GM18870 (cell line): Measurements from ENCODE around the gene NUP188.

Experiments
- ATAC-seq: cut with Tn5 transposase; IDR thresholded peaks from one replicate; pipeline ENCODE4 v1.9.1; 2021; ENCODE audit warnings: moderate library complexity; ENCODE audit not compliant: unreplicated experiment

Gene NUP188

DNA sequence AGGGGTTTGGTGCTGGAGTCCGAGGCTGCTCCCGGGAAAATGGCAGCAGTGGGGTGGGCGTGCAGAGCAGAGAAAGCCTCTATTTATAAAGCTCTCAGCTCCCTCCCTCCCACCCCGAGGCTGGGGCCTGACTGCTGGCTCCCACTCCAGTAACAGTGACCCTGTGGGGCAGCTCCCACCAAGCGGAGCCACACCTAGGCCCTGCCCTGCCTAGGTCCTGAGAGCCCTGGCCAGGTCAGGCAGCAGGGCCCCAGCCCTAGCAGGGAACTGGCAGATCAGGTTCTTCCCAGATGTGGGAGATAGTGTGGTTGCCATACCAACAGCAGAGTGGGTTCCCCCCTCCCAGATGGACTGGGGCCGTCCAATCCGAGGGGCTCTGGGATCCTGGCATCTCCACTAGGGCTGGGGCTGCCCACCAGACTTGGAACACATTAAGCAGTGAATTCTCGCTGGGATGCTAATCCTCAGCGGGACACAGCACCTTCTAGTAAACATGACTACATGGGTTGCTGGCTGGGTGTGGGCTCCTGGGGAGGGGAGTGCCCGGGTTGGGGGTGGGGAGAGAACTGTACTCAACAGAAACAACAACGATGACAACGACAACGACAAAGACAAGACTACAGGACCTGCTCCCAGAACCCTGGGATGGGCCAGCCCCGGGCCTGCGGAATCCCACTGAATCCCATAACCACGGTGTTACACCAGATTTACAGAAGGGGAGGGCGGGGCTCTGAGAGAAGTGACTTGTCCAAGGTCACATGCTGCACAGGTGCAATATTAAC lies 79.1 kb downstream of the NUP188 start:
- ATAC-seq: no peak

DNA sequence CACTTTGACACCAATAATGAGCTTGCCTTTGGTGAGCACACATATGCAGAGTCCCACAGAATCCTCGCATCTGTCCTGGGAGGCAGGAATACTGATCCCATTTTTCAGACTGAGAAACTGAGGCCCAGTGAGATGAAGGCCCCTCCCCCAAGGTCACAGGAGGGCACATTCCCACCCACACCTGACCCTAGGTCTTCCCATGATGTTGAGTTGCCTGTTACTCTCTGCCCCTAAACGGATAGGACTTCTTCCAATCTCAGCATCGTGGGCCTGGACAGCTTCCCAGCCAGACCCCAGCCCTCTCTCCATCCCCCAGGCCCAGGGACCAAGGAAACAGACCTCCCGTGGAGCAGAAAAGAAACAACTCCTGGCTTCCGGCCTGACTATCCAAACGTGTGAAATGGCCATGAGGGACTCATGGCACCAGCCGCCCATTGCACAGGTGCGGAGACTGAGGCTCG lies 79.8 kb downstream of the NUP188 start:
- ATAC-seq: no peak

GRCh38 chr9:129027685-129028191 lies 80.2 kb downstream of the NUP188 start:
- ATAC-seq: no peak

GRCh38 chr9:129028192-129028966 lies 80.9 kb downstream of the NUP188 start, which contains the start of gene SH3GLB2:
Gene SH3GLB2 (minus strand): TSS chr9:129028331. CDS start chr9:129028154, 177 bp downstream.
- ATAC-seq: no peak

DNA sequence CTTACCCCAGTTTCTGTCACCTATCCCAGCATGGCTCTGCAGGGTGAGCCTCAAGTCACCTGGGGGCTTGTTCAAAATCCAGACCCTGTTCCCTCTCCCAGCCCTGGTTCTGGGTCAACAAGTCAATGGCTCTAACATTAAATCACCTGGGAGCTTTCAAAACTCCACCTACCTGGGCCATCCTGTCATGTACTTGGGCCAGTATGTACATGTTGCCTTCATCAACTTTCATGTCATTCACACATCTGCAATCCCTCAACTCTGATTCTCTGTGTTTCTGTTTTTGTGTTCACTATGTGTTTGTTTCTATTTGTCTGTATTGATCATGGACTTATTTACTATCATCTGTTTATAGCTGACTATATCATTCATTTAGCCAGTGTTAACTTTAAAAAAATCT lies 82.7 kb downstream of the NUP188 start:
- no peak for ATAC-seq

GRCh38 chr9:129031514-129031913 lies 84.0 kb downstream of the NUP188 start:
- no peak for ATAC-seq

DNA sequence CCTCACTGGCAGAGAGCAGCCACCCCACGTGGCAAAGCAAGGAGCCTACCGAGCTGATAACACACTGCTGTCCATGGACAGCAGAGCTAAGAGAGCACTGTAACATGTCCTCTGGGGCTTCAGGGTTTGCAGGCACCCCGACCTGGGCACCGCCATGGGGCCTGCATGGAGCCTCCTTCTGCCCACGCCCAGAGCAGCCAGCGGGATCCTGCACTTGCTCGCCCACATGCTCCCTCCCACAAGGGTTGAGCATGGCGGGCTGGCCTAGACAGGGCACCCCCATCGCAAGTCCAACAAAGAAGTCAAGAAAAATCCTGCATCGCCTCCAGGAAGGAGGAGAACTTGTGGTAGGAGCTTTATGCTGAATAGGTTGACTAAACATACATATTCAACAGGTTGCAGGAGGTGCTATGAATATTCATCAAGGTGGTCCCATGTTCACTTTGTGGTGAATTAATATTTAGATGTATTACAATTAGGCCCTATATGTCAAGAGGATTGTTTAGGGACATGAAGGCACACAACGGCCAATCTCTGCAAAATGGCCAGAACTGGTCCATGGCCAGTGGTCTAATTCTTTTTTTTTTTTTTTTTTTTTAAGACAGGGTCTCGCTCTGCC lies 85.2 kb downstream of the NUP188 start:
- ATAC-seq: no peak

- ATAC-seq: no peak
These were observed 85.7 kb downstream of the NUP188 start for GRCh38 chr9:129033216-129033615.

DNA sequence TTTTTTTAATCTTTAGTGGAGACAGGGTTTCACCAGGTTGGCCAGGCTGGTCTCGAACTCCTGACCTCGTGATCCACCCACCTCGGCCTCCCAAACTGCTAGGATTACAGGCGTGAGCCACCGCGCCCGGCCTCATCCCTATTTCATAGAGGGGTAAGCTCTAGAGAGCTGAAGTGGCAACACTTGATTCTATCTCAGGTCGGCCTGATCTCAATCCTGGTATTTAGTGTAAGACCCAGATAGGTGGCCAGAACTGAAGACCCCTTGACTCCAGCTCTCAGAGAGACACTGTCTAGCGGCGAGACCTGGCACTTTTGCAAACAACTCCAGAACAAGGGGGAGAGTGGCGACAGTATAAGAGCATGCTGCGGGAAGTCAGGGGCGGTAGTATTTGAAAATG lies 88.3 kb downstream of the NUP188 start:
- ATAC-seq: peak; percentile 6

DNA sequence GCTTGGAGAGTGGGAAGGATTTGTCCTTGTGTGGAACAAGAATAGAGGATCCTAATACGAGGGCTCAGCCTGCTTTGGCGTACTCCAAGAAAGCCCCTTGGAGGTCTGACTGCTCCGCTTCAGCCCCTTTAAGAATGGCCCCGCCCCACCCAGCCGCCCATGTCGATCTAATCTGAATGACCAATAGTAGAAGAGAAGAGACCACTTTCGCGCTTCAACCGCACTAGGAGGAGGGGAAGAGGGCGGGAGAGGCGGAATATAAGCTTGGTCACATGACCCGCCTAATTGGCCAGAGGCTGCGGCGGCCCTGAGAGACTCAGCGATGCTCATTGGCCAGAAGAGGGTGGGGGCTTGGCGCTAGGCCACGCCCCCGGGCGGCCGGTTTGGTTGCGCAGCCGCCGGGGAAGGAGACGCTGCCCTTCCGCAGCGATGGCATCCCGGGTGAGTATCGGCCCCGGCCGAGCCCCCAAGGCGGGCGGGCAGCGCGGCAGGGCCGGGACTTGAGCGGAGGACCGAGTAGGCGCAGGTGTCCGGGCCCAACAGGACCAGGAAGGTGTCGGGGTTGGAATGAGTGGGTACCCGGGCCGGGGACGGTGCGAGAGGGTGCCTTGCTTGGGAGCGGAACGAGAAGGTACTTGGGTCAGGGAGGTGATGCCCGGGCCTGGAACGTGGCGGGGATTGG lies 88.9 kb downstream of the NUP188 start, which contains the start of gene MIGA2:
Gene MIGA2, plus strand, starts transcription at position 386 of the 682 bp plus-strand sequence. CDS start 3,969 bp downstream, outside the sequence.
- peak; percentile 94 for ATAC-seq

- no peak for ATAC-seq
These were observed 89.6 kb downstream of the NUP188 start for GRCh38 chr9:129036923-129037766.

DNA sequence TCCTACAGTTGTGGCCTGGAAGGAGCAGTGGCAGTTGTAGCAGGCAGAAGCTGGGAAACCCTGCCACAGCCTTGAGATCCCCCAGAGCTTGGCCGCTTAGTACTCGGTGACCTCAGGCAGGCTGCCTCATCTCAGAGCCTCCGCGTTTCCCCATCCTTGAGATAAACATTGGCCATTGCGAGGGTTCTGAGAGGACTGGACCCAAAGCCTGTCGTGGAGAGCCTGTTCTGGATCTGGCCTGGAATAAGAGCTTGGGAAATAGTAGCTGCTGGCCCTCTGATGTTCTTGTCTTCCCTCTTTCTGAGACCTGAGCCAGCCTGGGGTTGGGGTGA lies 90.2 kb downstream of the NUP188 start:
- no peak for ATAC-seq

- ATAC-seq: no peak
These were observed 90.8 kb downstream of the NUP188 start for GRCh38 chr9:129038109-129038852.

DNA sequence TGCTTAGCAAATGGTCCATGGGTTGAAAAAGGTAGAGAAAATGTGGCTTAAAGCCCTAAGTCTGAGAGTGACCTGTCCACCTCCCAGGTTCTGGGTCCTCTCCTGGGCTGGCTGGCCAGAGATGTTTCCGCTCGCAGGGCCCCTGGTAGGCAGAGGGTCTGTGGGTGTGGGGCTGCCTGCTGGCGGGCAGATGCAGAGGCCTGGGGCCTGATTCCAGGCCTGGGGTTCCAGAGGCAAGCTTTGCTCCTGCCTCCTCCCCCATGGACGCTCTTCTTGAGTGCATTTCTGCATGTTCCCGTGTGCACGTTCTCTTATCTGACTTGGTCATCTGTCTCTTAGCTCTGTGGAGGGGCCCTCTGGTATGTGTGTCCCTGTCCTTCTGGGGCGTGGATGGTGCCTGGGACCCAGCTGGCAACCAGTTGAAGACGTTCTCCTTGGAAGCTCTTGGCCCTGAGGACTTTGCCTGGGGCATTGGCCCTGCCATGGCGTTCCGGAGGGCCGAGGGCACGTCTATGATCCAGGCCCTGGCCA lies 92.7 kb downstream of the NUP188 start:
- no peak for ATAC-seq

DNA sequence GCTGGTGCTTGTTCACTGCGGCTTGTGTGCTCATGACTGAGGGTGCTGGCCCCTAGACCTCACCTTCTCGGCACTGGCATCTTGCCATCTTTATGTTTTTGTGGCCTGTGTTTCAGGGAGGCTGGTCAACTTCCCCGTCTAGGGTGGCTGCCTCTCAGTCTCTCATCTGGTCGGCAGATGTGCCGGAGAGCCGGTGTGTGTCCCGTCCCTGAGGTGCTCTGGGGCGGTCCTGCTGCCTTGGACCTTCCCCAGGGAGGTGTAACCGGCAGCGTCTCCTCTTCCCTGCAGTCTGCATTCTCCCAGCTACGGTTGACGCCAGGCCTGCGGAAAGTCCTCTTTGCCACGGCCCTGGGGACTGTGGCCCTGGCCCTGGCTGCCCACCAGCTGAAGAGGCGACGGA lies 94.5 kb downstream of the NUP188 start:
- no peak for ATAC-seq

- no peak for ATAC-seq
These were observed 105.1 kb downstream of the NUP188 start for GRCh38 chr9:129052592-129052991.

GRCh38 chr9:129053020-129053419 lies 105.5 kb downstream of the NUP188 start:
- no peak for ATAC-seq

GRCh38 chr9:129054163-129054851 lies 106.8 kb downstream of the NUP188 start:
- no peak for ATAC-seq
